ENCODE results near the gene MAML3. TPM values are rescaled to one million over a fixed set of nuclear protein-coding genes. Genes with fewer than 3 reads are reported as not detected.

The MAML3 gene
- total RNA-seq, 6 experiments from 2014 or later: 1.2 to 1.9 (median 1.6) TPM

DNA sequence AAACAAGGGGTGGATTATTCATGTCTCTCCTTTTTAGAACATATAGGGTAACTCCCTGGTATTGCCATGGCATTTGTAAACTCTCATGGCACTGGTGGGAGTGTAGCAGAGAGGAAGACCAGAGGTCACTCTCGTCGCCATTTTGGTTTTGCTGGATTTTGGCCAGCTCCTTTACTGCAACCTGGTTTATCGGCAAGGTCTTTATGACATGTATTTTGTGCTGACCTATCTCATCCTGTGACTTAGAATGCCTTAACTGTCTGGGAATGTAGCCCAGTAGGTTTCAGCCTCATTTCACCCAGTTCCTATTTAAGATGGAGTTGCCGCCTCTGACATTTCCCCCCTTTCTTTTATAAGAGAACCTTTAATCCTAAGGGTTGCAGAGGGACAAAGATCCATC lies 442.5 kb downstream of the MAML3 start:
- H3K27me3 Mint-ChIP-seq (ENCODE audit: insufficient read depth): peaks cover 3% of the 10 kb centered on the region; the same call in 1 of the 2 replicates
- no peaks in the 10 kb centered on the region for H3K36me3 Mint-ChIP-seq (ENCODE audit: low read depth)
- peak; percentile 28 for DNase-seq
- H3K4me3 Mint-ChIP-seq: no peak overlapping the region
- H3K9me3 Mint-ChIP-seq: peaks cover 4% of the 10 kb centered on the region; the same call in 1 of the 2 replicates
- peaks cover 17% of the 10 kb centered on the region for H3K4me1 Mint-ChIP-seq (ENCODE audit: low read depth)
- peak overlapping the region; percentile 52; the same call in 1 of the 2 replicates for H3K27ac Mint-ChIP-seq
- TF ChIP-seq, protein P1, sequence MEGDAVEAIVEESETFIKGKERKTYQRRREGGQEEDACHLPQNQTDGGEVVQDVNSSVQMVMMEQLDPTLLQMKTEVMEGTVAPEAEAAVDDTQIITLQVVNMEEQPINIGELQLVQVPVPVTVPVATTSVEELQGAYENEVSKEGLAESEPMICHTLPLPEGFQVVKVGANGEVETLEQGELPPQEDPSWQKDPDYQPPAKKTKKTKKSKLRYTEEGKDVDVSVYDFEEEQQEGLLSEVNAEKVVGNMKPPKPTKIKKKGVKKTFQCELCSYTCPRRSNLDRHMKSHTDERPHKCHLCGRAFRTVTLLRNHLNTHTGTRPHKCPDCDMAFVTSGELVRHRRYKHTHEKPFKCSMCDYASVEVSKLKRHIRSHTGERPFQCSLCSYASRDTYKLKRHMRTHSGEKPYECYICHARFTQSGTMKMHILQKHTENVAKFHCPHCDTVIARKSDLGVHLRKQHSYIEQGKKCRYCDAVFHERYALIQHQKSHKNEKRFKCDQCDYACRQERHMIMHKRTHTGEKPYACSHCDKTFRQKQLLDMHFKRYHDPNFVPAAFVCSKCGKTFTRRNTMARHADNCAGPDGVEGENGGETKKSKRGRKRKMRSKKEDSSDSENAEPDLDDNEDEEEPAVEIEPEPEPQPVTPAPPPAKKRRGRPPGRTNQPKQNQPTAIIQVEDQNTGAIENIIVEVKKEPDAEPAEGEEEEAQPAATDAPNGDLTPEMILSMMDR (IDR thresholded peaks at IDR 0.05): no peak

DNA sequence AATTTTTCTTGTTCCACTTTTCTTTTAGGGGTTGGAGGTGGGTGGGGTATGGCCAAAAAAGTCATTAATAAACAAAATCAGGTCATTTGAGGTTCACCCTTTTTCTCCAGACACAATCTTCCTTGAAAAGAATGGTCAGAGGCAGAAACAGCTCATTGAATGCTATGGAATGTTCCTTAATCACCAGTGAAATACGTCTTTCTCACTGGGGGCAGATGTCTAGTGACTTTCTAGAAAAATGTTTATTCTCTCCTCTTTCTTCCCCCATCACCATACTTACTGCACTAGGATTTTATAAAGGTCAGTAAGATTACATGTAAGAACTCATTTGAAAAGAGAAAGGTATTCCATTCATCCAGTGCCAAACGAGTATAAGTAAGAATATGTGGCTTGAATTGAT lies 443.9 kb downstream of the MAML3 start:
- H3K36me3 Mint-ChIP-seq (ENCODE audit: low read depth): peaks cover 6% of the 10 kb centered on the region
- peaks cover 4% of the 10 kb centered on the region; the same call in 1 of the 2 replicates for H3K9me3 Mint-ChIP-seq
- DNase-seq: no peak
- no peak overlapping the region for H3K27ac Mint-ChIP-seq
- H3K27me3 Mint-ChIP-seq (ENCODE audit: insufficient read depth): peaks cover 3% of the 10 kb centered on the region; the same call in 1 of the 2 replicates
- H3K4me3 Mint-ChIP-seq: no peak overlapping the region
- peaks cover 17% of the 10 kb centered on the region for H3K4me1 Mint-ChIP-seq (ENCODE audit: low read depth)
- TF ChIP-seq, protein P1 (IDR thresholded peaks at IDR 0.05): no peak

DNA sequence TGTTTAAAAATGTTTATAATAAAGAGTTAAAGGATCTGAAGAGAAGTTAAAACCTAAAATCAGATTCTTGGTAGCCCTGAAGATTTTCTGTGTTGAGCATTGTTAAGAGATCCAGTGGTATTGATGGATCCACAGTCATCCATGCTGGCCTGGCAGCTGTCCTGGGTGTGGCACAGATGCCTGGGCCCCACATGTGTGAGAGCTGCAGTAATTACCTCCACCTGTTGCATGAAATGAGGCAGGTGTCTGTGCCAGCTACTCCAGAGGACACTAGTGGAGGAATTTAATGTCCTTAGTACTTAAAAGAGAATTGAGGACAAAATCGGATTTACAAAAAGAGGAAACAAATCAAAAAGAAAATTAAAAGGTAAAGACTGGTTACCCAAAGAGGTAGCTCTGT lies 444.3 kb downstream of the MAML3 start:
- Mint-ChIP-seq H3K4me1 (ENCODE audit: low read depth) (peaks cover 17% of the 10 kb centered on the region), H3K27ac (no peak overlapping the region), H3K36me3 (ENCODE audit: low read depth) (peaks cover 8% of the 10 kb centered on the region), H3K9me3 (peaks cover 4% of the 10 kb centered on the region; the same call in 1 of the 2 replicates), H3K27me3 (ENCODE audit: insufficient read depth) (peaks cover 3% of the 10 kb centered on the region; the same call in 1 of the 2 replicates), H3K4me3 (no peak overlapping the region)
- TF ChIP-seq, protein P1 (IDR thresholded peaks at IDR 0.05): no peak
- no peak for DNase-seq

DNA sequence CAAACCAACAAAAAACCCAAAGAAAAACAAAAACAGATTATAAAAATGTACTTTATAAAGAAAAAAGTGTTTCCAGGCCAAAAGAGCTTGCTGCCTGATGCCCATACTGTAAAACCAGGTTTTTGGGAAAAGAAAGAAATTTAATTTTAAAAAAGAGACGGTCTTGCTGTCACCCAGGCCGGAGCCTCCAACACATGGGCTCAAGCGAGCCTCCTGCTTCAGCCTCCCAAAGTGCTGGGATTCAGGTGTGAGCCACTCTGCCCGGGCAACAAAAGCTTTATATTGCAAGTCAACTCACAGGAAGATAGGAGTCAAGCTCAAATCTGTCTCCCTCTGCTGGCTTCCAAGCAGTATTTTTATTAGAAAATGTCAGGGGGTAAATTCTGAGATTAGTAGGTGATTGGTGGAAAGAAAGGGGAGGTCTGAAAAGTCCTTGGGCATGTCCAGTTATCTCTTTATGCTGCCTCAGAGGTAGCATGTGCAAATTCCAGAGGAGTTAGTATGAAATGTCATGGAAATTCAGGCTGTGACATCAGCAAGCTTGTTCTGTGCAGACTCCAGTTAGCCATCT lies 449.0 kb downstream of the MAML3 start:
- H3K9me3 Mint-ChIP-seq: peaks cover 4% of the 10 kb centered on the region; the same call in 1 of the 2 replicates
- TF ChIP-seq, protein P1 (IDR thresholded peaks at IDR 0.05): peak; percentile 52
- H3K27ac Mint-ChIP-seq: no peak overlapping the region
- DNase-seq: peak; percentile 4
- peaks cover 8% of the 10 kb centered on the region for H3K36me3 Mint-ChIP-seq (ENCODE audit: low read depth)
- no peak overlapping the region for H3K4me3 Mint-ChIP-seq
- peaks cover 1% of the 10 kb centered on the region; the same call in 1 of the 2 replicates for H3K27me3 Mint-ChIP-seq (ENCODE audit: insufficient read depth)
- no peaks in the 10 kb centered on the region; the same call in 1 of the 2 replicates for H3K4me1 Mint-ChIP-seq (ENCODE audit: low read depth)

DNA sequence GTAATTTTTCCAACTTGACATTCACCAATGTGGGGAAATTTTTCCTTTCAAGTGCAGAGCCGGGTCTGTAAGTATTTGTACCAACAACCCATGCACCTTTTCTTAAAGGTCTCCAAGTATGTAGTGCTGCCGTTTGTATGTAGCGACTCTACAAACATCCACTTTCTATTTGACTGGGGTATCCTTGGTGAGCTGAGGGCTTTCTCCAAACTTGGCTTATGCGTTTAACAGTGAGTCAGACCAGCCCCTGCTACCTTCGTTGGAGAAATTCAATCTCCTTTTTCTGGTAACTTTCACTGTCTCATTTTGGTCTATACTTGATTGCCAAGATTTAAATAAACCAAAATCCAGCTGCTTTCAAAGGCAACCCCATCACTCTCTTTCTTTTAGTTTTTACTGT lies 453.4 kb downstream of the MAML3 start:
- Mint-ChIP-seq H3K4me3 (no peak overlapping the region), H3K36me3 (ENCODE audit: low read depth) (peaks cover 10% of the 10 kb centered on the region), H3K27me3 (ENCODE audit: insufficient read depth) (peaks cover 5% of the 10 kb centered on the region; the same call in 1 of the 2 replicates), H3K9me3 (no peaks in the 10 kb centered on the region), H3K4me1 (ENCODE audit: low read depth) (no peaks in the 10 kb centered on the region), H3K27ac (no peak overlapping the region)
- TF ChIP-seq, protein P1 (IDR thresholded peaks at IDR 0.05): no peak
- no peak for DNase-seq

Measured in HFFc6 (cell line).